Measurements from ENCODE around the gene PPM1K. TPM values are rescaled to one million over a fixed set of nuclear protein-coding genes. Genes with fewer than 3 reads are reported as not detected.

Gene PPM1K
- total and polyA plus RNA-seq, 9 of the 15 experiments (the other 6 are each of a cell fraction or from before 2014, with no cell fraction given), result 8.2 to 18.0 (median 10.5) TPM

DNA sequence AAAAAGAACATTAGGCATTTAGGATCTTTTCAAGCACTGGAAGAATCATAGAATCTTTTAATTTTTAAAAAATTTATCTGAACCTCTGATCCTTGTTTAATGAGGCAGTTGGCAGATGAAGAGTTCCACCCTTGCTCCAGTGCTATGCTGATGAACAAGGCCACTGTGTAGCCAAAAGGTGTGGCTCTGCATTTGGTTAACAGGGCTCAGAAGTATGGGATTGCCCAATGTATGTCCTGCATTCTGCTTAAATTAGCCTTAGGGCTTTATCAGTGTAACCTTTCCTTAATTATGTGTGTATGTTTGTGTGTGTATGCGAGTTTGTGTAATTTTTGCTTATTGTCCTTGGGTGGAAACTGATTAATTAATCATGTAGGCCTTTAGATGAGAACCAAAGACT lies 43.3 kb upstream of the PPM1K start:
- Histone ChIP-seq H3K4me1 (replicated peaks in 1 of 2; ENCODE audit: control insufficient read depth in 2 of 2, insufficient read depth in 2 of 2, low read length in 2 of 2) (no peaks in the 10 kb centered on the region), H3K9me3 (replicated peaks; ENCODE audit: control insufficient read depth, insufficient read depth, low read depth, low read length) (no peaks in the 10 kb centered on the region), H3K9ac (ENCODE audit: insufficient read depth in 1 of 2, low read depth in 2 of 2, low read length in 2 of 2) (no peak overlapping the region), H3K27me3 (ENCODE audit: control insufficient read depth in 2 of 2, insufficient read depth in 2 of 2, low read length in 2 of 2) (peaks cover 0 to 2% of the 10 kb centered on the region in 2 experiments; a peak in 2 of 5 replicates), H3K36me3 (ENCODE audit: control insufficient read depth, insufficient read depth, low read length) (no peaks in the 10 kb centered on the region), H3K79me2 (ENCODE audit: control insufficient read depth, insufficient read depth, low read length) (no peaks in the 10 kb centered on the region), H4K20me1 (replicated peaks; ENCODE audit: control insufficient read depth, insufficient read depth, low read length) (no peaks in the 10 kb centered on the region), H2AFZ (ENCODE audit: low read depth, low read length) (no peak overlapping the region), H3K9me1 (ENCODE audit: control insufficient read depth, insufficient read depth, low read length) (no peaks in the 10 kb centered on the region), H3K4me2 (ENCODE audit: insufficient read depth, low read length) (no peak overlapping the region), H3K4me3 (no peak overlapping the region), H3K27ac (ENCODE audit: extremely low read depth, low read depth, low read length) (no peak overlapping the region)
- ChIA-PET POLR2A (no interaction called here), CTCF (ENCODE audit: low intra/inter-chr PET ratio) (no interaction called here)
- no TSS peak for BruUV-seq (replicated peaks)
- ATAC-seq (no peak), DNase-seq (ENCODE audit: extremely low read depth in 1 of 4, low spot score in 3 of 4) (no peak), FAIRE-seq (no peak)
- intact Hi-C loops (cut with micrococcal nuclease) (no loop called here), in situ Hi-C loops (cut with MboI) (no loop called here)
- 0% methylated on average over 1 of the region's 1 CpG for WGBS (ENCODE audit: insufficient coverage, low coverage, missing lambda C conversion rate)
- TF ChIP-seq, protein P1, sequence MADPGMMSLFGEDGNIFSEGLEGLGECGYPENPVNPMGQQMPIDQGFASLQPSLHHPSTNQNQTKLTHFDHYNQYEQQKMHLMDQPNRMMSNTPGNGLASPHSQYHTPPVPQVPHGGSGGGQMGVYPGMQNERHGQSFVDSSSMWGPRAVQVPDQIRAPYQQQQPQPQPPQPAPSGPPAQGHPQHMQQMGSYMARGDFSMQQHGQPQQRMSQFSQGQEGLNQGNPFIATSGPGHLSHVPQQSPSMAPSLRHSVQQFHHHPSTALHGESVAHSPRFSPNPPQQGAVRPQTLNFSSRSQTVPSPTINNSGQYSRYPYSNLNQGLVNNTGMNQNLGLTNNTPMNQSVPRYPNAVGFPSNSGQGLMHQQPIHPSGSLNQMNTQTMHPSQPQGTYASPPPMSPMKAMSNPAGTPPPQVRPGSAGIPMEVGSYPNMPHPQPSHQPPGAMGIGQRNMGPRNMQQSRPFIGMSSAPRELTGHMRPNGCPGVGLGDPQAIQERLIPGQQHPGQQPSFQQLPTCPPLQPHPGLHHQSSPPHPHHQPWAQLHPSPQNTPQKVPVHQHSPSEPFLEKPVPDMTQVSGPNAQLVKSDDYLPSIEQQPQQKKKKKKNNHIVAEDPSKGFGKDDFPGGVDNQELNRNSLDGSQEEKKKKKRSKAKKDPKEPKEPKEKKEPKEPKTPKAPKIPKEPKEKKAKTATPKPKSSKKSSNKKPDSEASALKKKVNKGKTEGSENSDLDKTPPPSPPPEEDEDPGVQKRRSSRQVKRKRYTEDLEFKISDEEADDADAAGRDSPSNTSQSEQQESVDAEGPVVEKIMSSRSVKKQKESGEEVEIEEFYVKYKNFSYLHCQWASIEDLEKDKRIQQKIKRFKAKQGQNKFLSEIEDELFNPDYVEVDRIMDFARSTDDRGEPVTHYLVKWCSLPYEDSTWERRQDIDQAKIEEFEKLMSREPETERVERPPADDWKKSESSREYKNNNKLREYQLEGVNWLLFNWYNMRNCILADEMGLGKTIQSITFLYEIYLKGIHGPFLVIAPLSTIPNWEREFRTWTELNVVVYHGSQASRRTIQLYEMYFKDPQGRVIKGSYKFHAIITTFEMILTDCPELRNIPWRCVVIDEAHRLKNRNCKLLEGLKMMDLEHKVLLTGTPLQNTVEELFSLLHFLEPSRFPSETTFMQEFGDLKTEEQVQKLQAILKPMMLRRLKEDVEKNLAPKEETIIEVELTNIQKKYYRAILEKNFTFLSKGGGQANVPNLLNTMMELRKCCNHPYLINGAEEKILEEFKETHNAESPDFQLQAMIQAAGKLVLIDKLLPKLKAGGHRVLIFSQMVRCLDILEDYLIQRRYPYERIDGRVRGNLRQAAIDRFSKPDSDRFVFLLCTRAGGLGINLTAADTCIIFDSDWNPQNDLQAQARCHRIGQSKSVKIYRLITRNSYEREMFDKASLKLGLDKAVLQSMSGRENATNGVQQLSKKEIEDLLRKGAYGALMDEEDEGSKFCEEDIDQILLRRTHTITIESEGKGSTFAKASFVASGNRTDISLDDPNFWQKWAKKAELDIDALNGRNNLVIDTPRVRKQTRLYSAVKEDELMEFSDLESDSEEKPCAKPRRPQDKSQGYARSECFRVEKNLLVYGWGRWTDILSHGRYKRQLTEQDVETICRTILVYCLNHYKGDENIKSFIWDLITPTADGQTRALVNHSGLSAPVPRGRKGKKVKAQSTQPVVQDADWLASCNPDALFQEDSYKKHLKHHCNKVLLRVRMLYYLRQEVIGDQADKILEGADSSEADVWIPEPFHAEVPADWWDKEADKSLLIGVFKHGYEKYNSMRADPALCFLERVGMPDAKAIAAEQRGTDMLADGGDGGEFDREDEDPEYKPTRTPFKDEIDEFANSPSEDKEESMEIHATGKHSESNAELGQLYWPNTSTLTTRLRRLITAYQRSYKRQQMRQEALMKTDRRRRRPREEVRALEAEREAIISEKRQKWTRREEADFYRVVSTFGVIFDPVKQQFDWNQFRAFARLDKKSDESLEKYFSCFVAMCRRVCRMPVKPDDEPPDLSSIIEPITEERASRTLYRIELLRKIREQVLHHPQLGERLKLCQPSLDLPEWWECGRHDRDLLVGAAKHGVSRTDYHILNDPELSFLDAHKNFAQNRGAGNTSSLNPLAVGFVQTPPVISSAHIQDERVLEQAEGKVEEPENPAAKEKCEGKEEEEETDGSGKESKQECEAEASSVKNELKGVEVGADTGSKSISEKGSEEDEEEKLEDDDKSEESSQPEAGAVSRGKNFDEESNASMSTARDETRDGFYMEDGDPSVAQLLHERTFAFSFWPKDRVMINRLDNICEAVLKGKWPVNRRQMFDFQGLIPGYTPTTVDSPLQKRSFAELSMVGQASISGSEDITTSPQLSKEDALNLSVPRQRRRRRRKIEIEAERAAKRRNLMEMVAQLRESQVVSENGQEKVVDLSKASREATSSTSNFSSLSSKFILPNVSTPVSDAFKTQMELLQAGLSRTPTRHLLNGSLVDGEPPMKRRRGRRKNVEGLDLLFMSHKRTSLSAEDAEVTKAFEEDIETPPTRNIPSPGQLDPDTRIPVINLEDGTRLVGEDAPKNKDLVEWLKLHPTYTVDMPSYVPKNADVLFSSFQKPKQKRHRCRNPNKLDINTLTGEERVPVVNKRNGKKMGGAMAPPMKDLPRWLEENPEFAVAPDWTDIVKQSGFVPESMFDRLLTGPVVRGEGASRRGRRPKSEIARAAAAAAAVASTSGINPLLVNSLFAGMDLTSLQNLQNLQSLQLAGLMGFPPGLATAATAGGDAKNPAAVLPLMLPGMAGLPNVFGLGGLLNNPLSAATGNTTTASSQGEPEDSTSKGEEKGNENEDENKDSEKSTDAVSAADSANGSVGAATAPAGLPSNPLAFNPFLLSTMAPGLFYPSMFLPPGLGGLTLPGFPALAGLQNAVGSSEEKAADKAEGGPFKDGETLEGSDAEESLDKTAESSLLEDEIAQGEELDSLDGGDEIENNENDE (IDR thresholded peaks at IDR 0.05; ENCODE audit: low read depth, low read length), result no peak
- TF ChIP-seq, protein P2, sequence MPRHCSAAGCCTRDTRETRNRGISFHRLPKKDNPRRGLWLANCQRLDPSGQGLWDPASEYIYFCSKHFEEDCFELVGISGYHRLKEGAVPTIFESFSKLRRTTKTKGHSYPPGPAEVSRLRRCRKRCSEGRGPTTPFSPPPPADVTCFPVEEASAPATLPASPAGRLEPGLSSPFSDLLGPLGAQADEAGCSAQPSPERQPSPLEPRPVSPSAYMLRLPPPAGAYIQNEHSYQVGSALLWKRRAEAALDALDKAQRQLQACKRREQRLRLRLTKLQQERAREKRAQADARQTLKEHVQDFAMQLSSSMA (CRISPR knock-in tag; IDR thresholded peaks at IDR 0.05), result no peak
- TF ChIP-seq ZNF239 (CRISPR knock-in tag; IDR thresholded peaks at IDR 0.05) (no peak), RNF2 (IDR thresholded peaks at IDR 0.05) (no peak), KLF10 (CRISPR knock-in tag; IDR thresholded peaks at IDR 0.05) (no peak), SIN3A (IDR thresholded peaks at IDR 0.05; ENCODE audit: borderline replicate concordance in 2 of 2, control insufficient read depth in 1 of 2, low read depth in 2 of 2, low read length in 2 of 2) (no peak), HSF4 (CRISPR knock-in tag; IDR thresholded peaks at IDR 0.05; ENCODE audit: borderline replicate concordance) (no peak), SMAD4 (CRISPR knock-in tag; conservative IDR thresholded peaks at IDR 0.05) (no peak)
- TF ChIP-seq, protein P3, sequence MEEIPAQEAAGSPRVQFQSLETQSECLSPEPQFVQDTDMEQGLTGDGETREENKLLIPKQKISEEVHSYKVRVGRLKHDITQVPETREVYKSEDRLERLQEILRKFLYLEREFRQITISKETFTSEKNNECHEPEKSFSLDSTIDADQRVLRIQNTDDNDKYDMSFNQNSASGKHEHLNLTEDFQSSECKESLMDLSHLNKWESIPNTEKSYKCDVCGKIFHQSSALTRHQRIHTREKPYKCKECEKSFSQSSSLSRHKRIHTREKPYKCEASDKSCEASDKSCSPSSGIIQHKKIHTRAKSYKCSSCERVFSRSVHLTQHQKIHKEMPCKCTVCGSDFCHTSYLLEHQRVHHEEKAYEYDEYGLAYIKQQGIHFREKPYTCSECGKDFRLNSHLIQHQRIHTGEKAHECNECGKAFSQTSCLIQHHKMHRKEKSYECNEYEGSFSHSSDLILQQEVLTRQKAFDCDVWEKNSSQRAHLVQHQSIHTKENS (CRISPR knock-in tag; IDR thresholded peaks at IDR 0.05), result no peak
